Measurements from ENCODE around the gene MMEL1.
A peak's percentile ranks its signal among the peaks of the same experiment; 100 is the strongest.

The MMEL1 gene

DNA sequence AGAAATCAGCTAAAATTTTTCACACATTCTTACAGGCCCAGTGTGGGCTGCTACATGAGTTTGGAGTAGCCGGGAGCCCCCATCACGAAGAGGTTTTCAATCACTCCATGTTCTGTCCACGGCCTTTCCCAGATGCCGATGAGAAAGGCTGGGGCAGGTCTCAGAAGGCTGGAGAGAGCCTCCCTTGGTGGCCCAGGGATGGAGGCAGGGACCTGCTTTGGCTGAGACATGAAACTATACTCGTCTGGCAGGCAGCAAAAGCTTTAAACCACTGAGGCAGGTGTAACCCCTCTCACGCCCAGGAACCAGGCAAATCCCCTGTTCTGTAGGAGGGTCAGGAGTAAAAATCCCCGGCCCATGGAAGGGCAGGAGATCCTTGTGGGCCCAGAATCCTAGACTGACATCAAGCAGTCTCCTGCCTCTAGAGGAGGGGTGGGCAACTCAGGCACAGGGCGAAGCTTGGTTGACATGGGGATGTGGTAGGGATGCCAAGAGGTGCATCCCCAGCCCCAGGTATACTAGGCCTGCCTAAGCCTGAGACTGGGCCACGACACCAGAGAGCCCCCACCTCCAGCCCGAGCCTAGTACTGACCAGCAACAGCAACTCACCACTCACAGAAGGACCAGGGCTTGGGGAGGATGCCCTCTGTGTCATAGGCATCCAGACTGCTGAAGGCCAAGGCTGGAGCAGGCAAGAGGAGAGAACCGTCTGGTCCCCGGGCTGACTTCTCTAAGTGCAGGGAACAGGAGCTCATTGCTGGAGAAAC, 9.1 kb downstream of the MMEL1 start (continued):
- no peak for TF ChIP-seq ZNF16 (tag by site-specific recombination; IDR thresholded peaks at IDR 0.05; ENCODE audit: low read depth)
- no peak for TF ChIP-seq ZNF791 (tag by site-specific recombination; IDR thresholded peaks at IDR 0.05)
- TF ChIP-seq PATZ1 (tag by site-specific recombination; IDR thresholded peaks at IDR 0.05) = no peak

DNA sequence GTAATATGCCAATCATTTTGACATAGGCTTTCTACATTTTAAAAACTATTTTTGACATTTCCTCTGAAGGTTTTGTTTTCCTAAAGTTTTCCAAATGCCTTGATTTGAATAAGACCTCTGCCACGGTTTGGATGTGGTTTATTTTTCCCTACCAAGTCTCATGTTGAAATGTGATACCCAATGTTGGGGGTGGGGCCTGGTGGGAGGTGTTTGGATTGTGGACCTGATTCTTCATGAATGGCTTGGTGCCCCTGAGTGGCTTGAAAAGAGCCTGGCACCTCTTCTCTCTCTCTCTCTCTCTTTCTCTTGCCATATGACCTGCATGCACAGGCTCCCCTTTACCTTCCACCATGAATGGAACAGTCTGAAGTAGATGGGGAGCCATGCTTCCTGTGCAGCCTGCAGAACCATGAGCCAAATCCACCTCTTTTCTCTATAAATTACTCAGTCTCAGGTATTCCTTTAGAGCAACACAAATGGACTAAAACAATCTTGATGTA, 14.8 kb downstream of the MMEL1 start:
- POLR2A ChIA-PET = interaction anchor here (0.7 to 0.9 kb wide), 2 partner anchors 21 to 26 kb away, joined by 4 read pairs; no protein-coding TSS in a partner anchor
- Histone ChIP-seq H3K9me3 (ENCODE audit: control insufficient read depth, insufficient read depth, low read depth, low read length) (no peaks in the 10 kb centered on the region), H3K36me3 (ENCODE audit: control insufficient read depth in 2 of 2, insufficient read depth in 1 of 2, low read length in 2 of 2) (no peaks in the 10 kb centered on the region), H3K27ac (ENCODE audit: extremely low read depth, low read depth, low read length) (no peak overlapping the region), H3K4me3 (ENCODE audit: low read depth, low read length) (no peak overlapping the region), H3K4me1 (ENCODE audit: control insufficient read depth, insufficient read depth, low read length) (no peaks in the 10 kb centered on the region)
- CTCF ChIA-PET = no interaction called here
- TF ChIP-seq TRIM28 (IDR thresholded peaks at IDR 0.05; ENCODE audit: borderline replicate concordance, low read length) (0 out of 2 replicates have a peak, but pooled peaks have one; percentile 33), ZNF354C (tag by site-specific recombination; IDR thresholded peaks at IDR 0.05; ENCODE audit: borderline replicate concordance, low read depth) (no peak), GLIS1 (tag by site-specific recombination; IDR thresholded peaks at IDR 0.05) (0 out of 2 replicates have a peak, but pooled peaks have one; percentile 38), ZNF223 (tag by site-specific recombination; IDR thresholded peaks at IDR 0.05) (no peak), ZFHX2 (tag by site-specific recombination; conservative IDR thresholded peaks at IDR 0.05) (peak; percentile 40)
- TF ChIP-seq, protein P1, sequence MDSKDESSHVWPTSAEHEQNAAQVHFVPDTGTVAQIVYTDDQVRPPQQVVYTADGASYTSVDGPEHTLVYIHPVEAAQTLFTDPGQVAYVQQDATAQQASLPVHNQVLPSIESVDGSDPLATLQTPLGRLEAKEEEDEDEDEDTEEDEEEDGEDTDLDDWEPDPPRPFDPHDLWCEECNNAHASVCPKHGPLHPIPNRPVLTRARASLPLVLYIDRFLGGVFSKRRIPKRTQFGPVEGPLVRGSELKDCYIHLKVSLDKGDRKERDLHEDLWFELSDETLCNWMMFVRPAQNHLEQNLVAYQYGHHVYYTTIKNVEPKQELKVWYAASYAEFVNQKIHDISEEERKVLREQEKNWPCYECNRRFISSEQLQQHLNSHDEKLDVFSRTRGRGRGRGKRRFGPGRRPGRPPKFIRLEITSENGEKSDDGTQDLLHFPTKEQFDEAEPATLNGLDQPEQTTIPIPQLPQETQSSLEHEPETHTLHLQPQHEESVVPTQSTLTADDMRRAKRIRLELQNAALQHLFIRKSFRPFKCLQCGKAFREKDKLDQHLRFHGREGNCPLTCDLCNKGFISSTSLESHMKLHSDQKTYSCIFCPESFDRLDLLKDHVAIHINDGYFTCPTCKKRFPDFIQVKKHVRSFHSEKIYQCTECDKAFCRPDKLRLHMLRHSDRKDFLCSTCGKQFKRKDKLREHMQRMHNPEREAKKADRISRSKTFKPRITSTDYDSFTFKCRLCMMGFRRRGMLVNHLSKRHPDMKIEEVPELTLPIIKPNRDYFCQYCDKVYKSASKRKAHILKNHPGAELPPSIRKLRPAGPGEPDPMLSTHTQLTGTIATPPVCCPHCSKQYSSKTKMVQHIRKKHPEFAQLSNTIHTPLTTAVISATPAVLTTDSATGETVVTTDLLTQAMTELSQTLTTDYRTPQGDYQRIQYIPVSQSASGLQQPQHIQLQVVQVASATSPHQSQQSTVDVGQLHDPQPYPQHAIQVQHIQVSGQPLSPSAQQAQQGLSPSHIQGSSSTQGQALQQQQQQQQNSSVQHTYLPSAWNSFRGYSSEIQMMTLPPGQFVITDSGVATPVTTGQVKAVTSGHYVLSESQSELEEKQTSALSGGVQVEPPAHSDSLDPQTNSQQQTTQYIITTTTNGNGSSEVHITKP (tag by site-specific recombination; IDR thresholded peaks at IDR 0.05) = peak; percentile 87

GRCh38 chr1:2614145-2614544, 18.7 kb downstream of the MMEL1 start:
- Histone ChIP-seq H3K27ac (ENCODE audit: extremely low read depth, low read depth, low read length) (no peak overlapping the region), H3K9me3 (ENCODE audit: control insufficient read depth, insufficient read depth, low read depth, low read length) (no peaks in the 10 kb centered on the region), H3K4me3 (ENCODE audit: low read depth, low read length) (no peak overlapping the region), H3K4me1 (ENCODE audit: control insufficient read depth, insufficient read depth, low read length) (no peaks in the 10 kb centered on the region), H3K36me3 (ENCODE audit: control insufficient read depth in 2 of 2, insufficient read depth in 1 of 2, low read length in 2 of 2) (no peaks in the 10 kb centered on the region)
- peak; percentile 95 for TF ChIP-seq TRIM28 (IDR thresholded peaks at IDR 0.05; ENCODE audit: borderline replicate concordance, low read length)
- no peak for TF ChIP-seq ZNF138 (tag by site-specific recombination; IDR thresholded peaks at IDR 0.05; ENCODE audit: borderline replicate concordance)
- no peak for TF ChIP-seq ZNF747 (tag by site-specific recombination; IDR thresholded peaks at IDR 0.05)
- TF ChIP-seq PRDM2 (tag by site-specific recombination; IDR thresholded peaks at IDR 0.05; ENCODE audit: borderline replicate concordance) = no peak
- TF ChIP-seq SETDB1 (IDR thresholded peaks at IDR 0.05; ENCODE audit: insufficient read length, low read length) = peak; percentile 72
- POLR2A ChIA-PET = no interaction called here
- CTCF ChIA-PET = no interaction called here
